ENCODE results near the gene SLC17A3. TPM values are rescaled to one million over a fixed set of nuclear protein-coding genes. Genes with fewer than 3 reads are reported as not detected.

The SLC17A3 gene
- total RNA-seq, 4 donors from 2014 or later, result 0.22 TPM; not detected in 3

GRCh38 chr6:25842526-25842925, 31.5 kb downstream of the SLC17A3 start:
- DNase-seq (no peak), ATAC-seq (no peak)
- Histone ChIP-seq H3K36me3 (no peaks in the 10 kb centered on the region), H3K4me3 (no peak overlapping the region), H3K4me1 (no peaks in the 10 kb centered on the region), H3K27me3 (no peaks in the 10 kb centered on the region), H3K9me3 (no peaks in the 10 kb centered on the region), H3K27ac (no peak overlapping the region)
- intact Hi-C loops (cut with DNase I; ENCODE audit: low total_unique reads), result no loop called here
- TF ChIP-seq CTCF (IDR thresholded peaks at IDR 0.05 in 4 of 5, conservative IDR thresholded peaks at IDR 0.05 in 1 of 5), result no peak
- no peak for TF ChIP-seq POLR2A (IDR thresholded peaks at IDR 0.05)
- in situ Hi-C loops (cut with MboI; ENCODE audit: low sequenced_read_pairs in 4 of 4), result no loop called here

- intact Hi-C loops (cut with DNase I; ENCODE audit: low total_unique reads), result no loop called here
- Histone ChIP-seq H3K27me3 (no peaks in the 10 kb centered on the region), H3K36me3 (no peaks in the 10 kb centered on the region), H3K4me3 (no peak overlapping the region), H3K9me3 (no peaks in the 10 kb centered on the region), H3K4me1 (no peaks in the 10 kb centered on the region), H3K27ac (no peak overlapping the region)
- in situ Hi-C loops (cut with MboI; ENCODE audit: low sequenced_read_pairs in 4 of 4), result no loop called here
- no peak for ATAC-seq
- DNase-seq, result no peak
- TF ChIP-seq CTCF (IDR thresholded peaks at IDR 0.05 in 4 of 5, conservative IDR thresholded peaks at IDR 0.05 in 1 of 5) (no peak), POLR2A (IDR thresholded peaks at IDR 0.05) (no peak)
These were observed 38.4 kb downstream of the SLC17A3 start for GRCh38 chr6:25835442-25836283.

GRCh38 chr6:25834950-25835349, 39.1 kb downstream of the SLC17A3 start:
- Histone ChIP-seq H3K27me3 (no peaks in the 10 kb centered on the region), H3K36me3 (no peaks in the 10 kb centered on the region), H3K4me1 (no peaks in the 10 kb centered on the region), H3K4me3 (no peak overlapping the region), H3K9me3 (no peaks in the 10 kb centered on the region), H3K27ac (no peak overlapping the region)
- ATAC-seq, result no peak
- in situ Hi-C loops (cut with MboI; ENCODE audit: low sequenced_read_pairs in 4 of 4) (no loop called here), intact Hi-C loops (cut with DNase I; ENCODE audit: low total_unique reads) (no loop called here)
- DNase-seq, result no peak
- no peak for TF ChIP-seq CTCF (IDR thresholded peaks at IDR 0.05 in 4 of 5, conservative IDR thresholded peaks at IDR 0.05 in 1 of 5)
- no peak for TF ChIP-seq POLR2A (IDR thresholded peaks at IDR 0.05)

GRCh38 chr6:25833136-25833535, 40.9 kb downstream of the SLC17A3 start:
- Histone ChIP-seq H3K9me3 (no peaks in the 10 kb centered on the region), H3K4me1 (no peaks in the 10 kb centered on the region), H3K27me3 (no peaks in the 10 kb centered on the region), H3K36me3 (no peaks in the 10 kb centered on the region), H3K27ac (no peak overlapping the region), H3K4me3 (no peak overlapping the region)
- intact Hi-C loops (cut with DNase I; ENCODE audit: low total_unique reads) (no loop called here), in situ Hi-C loops (cut with MboI; ENCODE audit: low sequenced_read_pairs in 4 of 4) (no loop called here)
- no peak for ATAC-seq
- DNase-seq, result no peak
- TF ChIP-seq CTCF (IDR thresholded peaks at IDR 0.05 in 4 of 5, conservative IDR thresholded peaks at IDR 0.05 in 1 of 5) (no peak), POLR2A (IDR thresholded peaks at IDR 0.05) (no peak)

Data from gastrocnemius medialis (tissue), 4 donors.